Astrocyte (in vitro differentiated cells and primary cell): Measurements from ENCODE around the gene CFD. TPM values are rescaled to one million over a fixed set of nuclear protein-coding genes. Genes with fewer than 3 reads are reported as not detected.

Experiments used
- DNase-seq: peaks from one replicate; pipeline ENCODE4 v3.0.0-alpha.2; 2010; ENCODE audit warnings: low read depth
- FAIRE-seq: peaks from 2 replicates; lab custom pipeline; 2011; peaks lifted over from hg19 to GRCh38; lab: Jason Lieb, UNC
- H2AFZ ChIP-seq: 2 replicates; pipeline ENCODE4 v1.6.0; 2012; ENCODE audit warnings: low read depth, low read length, inconsistent platforms
- H3K27ac ChIP-seq: 2 replicates; pipeline ENCODE4 v1.5.1; 2011; ENCODE audit warnings: low read depth, low read length, inconsistent platforms
- H3K27me3 ChIP-seq: 2 replicates; pipeline ENCODE4 v1.6.0; 2011; ENCODE audit warnings: low read length, inconsistent platforms; ENCODE audit not compliant: insufficient read depth
- H3K36me3 ChIP-seq: 2 replicates; pipeline ENCODE4 v1.5.1; 2011; ENCODE audit warnings: low read length, inconsistent platforms; ENCODE audit not compliant: insufficient read depth
- H3K4me1 ChIP-seq: 2 replicates; pipeline ENCODE4 v1.5.1; 2011; ENCODE audit warnings: low read length, inconsistent platforms; ENCODE audit not compliant: insufficient read depth
- H3K4me2 ChIP-seq: 2 replicates; pipeline ENCODE4 v1.6.0; 2012; ENCODE audit warnings: low read length, inconsistent platforms
- H3K4me3 ChIP-seq: 2 replicates; pipeline ENCODE4 v1.5.1; 2011; ENCODE audit warnings: low read depth, mild to moderate bottlenecking, low read length, inconsistent platforms; ENCODE audit not compliant: insufficient read depth
- H3K79me2 ChIP-seq: 2 replicates; pipeline ENCODE4 v1.6.0; 2012; ENCODE audit warnings: mild to moderate bottlenecking, low read length, inconsistent platforms; ENCODE audit not compliant: insufficient read depth
- H3K9ac ChIP-seq: 2 replicates; pipeline ENCODE4 v1.6.0; 2012; ENCODE audit warnings: mild to moderate bottlenecking, low read length, inconsistent platforms
- H3K9me3 ChIP-seq: 2 replicates; pipeline ENCODE4 v1.5.1; 2012; ENCODE audit warnings: low read depth, mild to moderate bottlenecking, low read length, inconsistent platforms; ENCODE audit not compliant: insufficient read depth
- H4K20me1 ChIP-seq: 2 replicates; pipeline ENCODE4 v1.6.0; 2012; ENCODE audit warnings: low read length, inconsistent platforms; ENCODE audit not compliant: insufficient read depth
- H3K27ac Mint-ChIP-seq: one replicate; pipeline ENCODE4 v1.8.0; 2021; ENCODE audit warnings: mild to moderate bottlenecking, mixed read lengths; ENCODE audit not compliant: unreplicated experiment
- H3K27me3 Mint-ChIP-seq: one replicate; pipeline ENCODE4 v1.8.0; 2021; ENCODE audit warnings: low read depth, mixed read lengths; ENCODE audit not compliant: unreplicated experiment
- H3K36me3 Mint-ChIP-seq: one replicate; pipeline ENCODE4 v1.8.0; 2021; ENCODE audit warnings: low read depth, mixed read lengths; ENCODE audit not compliant: unreplicated experiment
- H3K4me1 Mint-ChIP-seq: one replicate; pipeline ENCODE4 v1.8.0; 2021; ENCODE audit warnings: low read depth, mixed read lengths; ENCODE audit not compliant: unreplicated experiment
- H3K4me3 Mint-ChIP-seq: one replicate; pipeline ENCODE4 v1.8.0; 2021; ENCODE audit warnings: mild to moderate bottlenecking, moderate library complexity, mixed read lengths; ENCODE audit not compliant: unreplicated experiment
- H3K9me3 Mint-ChIP-seq: one replicate; pipeline ENCODE4 v1.8.0; 2021; ENCODE audit warnings: mild to moderate bottlenecking, mixed read lengths; ENCODE audit not compliant: unreplicated experiment
- EZH2 ChIP-seq: IDR thresholded peaks from 2 replicates; pipeline ENCODE4 v1.6.1; 2012; ENCODE audit warnings: mild to moderate bottlenecking, low read length, inconsistent platforms; ENCODE audit not compliant: insufficient read depth
- total RNA-seq: library from RNA; stranded (reverse); gene quantifications from 2 replicates; pipeline ENCODE4 v1.2.1, GENCODE V29; 2021
- TF ChIP-seq, protein P1 (sequence below): IDR thresholded peaks from 2 replicates; pipeline ENCODE4 v1.5.1; 2011; ENCODE audit warnings: low read depth, mild to moderate bottlenecking, inconsistent platforms, low read length, moderate library complexity; ENCODE audit not compliant: insufficient read depth

Gene CFD
- total RNA-seq, 1 donor from 2014 or later = 0.59 TPM

DNA sequence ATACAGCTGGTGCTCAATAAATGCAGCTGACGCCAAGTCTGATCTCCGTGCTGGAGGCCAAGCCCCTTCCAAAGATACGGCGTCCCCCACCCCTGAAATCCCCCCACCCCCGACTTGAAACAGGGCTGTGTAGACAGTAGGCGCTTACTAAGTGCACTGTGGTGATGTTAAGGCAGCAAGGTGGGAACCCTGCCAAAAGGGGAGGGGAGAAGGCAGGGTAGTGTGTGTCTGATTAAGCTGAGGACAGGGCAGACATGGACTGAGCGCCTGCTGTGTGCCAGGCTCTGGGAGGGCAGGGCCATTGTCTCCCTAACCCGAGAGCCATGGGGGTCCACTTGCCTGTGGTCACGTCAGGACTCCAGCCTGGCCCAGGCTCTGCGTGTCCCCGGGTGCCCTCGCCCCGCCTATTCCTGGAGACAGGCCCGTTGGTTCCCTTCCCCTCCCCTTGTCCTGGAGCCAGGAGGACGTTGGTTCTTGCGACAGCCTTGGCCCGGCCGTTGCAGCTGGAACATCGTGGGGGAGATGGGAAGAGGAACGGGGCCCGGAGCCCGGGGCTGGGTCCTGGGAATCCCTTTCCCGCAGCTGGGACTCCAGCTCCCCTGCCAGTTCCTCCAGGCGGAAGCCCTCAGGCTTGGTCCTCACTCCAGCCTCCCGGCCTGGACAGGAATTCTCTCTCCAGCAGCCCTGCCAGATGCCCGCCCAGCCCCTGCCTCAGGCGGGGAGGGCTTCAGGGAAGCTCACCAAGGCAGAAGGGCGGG is 9.1 kb upstream of the CFD start:
- H3K4me2 ChIP-seq = peak overlapping the region; percentile 10
- peak; percentile 40 for DNase-seq
- no peaks in the 10 kb centered on the region for H3K4me1 ChIP-seq
- no peaks in the 10 kb centered on the region for H4K20me1 ChIP-seq
- no peaks in the 10 kb centered on the region for H3K36me3 Mint-ChIP-seq
- no peaks in the 10 kb centered on the region for H3K9me3 ChIP-seq
- H3K9ac ChIP-seq = no peak overlapping the region
- FAIRE-seq = no peak
- H3K27ac Mint-ChIP-seq = no peak overlapping the region
- peaks cover 9% of the 10 kb centered on the region for H3K27me3 ChIP-seq
- H3K27me3 Mint-ChIP-seq = peaks cover 14% of the 10 kb centered on the region
- no peaks in the 10 kb centered on the region for H3K4me1 Mint-ChIP-seq
- peak overlapping the region; percentile 81 for H2AFZ ChIP-seq
- no peak overlapping the region for H3K4me3 Mint-ChIP-seq
- H3K79me2 ChIP-seq = no peaks in the 10 kb centered on the region
- TF ChIP-seq, protein P1, sequence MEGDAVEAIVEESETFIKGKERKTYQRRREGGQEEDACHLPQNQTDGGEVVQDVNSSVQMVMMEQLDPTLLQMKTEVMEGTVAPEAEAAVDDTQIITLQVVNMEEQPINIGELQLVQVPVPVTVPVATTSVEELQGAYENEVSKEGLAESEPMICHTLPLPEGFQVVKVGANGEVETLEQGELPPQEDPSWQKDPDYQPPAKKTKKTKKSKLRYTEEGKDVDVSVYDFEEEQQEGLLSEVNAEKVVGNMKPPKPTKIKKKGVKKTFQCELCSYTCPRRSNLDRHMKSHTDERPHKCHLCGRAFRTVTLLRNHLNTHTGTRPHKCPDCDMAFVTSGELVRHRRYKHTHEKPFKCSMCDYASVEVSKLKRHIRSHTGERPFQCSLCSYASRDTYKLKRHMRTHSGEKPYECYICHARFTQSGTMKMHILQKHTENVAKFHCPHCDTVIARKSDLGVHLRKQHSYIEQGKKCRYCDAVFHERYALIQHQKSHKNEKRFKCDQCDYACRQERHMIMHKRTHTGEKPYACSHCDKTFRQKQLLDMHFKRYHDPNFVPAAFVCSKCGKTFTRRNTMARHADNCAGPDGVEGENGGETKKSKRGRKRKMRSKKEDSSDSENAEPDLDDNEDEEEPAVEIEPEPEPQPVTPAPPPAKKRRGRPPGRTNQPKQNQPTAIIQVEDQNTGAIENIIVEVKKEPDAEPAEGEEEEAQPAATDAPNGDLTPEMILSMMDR = no peak
- no peak for TF ChIP-seq EZH2
- no peak overlapping the region for H3K27ac ChIP-seq
- H3K36me3 ChIP-seq = no peaks in the 10 kb centered on the region
- no peaks in the 10 kb centered on the region for H3K9me3 Mint-ChIP-seq
- H3K4me3 ChIP-seq = no peak overlapping the region

DNA sequence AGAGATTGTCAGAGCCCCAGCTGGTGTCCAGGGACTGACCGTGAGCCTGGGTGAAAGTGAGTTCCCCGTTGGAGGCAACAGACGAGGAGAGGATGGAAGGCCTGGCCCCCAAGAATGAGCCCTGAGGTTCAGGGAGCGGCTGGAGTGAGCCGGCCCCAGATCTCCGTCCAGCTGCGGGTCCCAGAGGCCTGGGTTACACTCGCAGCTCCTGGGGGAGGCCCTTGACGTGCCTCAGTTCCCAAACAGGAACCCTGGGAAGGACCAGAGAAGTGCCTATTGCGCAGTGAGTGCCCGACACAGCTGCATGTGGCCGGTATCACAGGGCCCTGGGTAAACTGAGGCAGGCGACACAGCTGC is 8.5 kb upstream of the CFD start:
- Histone ChIP-seq H3K27me3 (peaks cover 6% of the 10 kb centered on the region), H3K79me2 (no peaks in the 10 kb centered on the region), H3K9me3 (no peaks in the 10 kb centered on the region), H3K36me3 (no peaks in the 10 kb centered on the region), H4K20me1 (no peaks in the 10 kb centered on the region), H3K9ac (no peak overlapping the region), H3K4me2 (peak overlapping the region; percentile 10), H2AFZ (peak overlapping the region; percentile 81), H3K27ac (no peak overlapping the region), H3K4me3 (no peak overlapping the region), H3K4me1 (no peaks in the 10 kb centered on the region)
- no peaks in the 10 kb centered on the region for H3K9me3 Mint-ChIP-seq
- no peak overlapping the region for H3K27ac Mint-ChIP-seq
- FAIRE-seq = no peak
- TF ChIP-seq EZH2 = no peak
- TF ChIP-seq, protein P1 = no peak
- H3K4me1 Mint-ChIP-seq = no peaks in the 10 kb centered on the region
- no peak overlapping the region for H3K4me3 Mint-ChIP-seq
- H3K36me3 Mint-ChIP-seq = no peaks in the 10 kb centered on the region
- no peak for DNase-seq
- H3K27me3 Mint-ChIP-seq = peaks cover 10% of the 10 kb centered on the region
